CD8-positive, alpha-beta memory T cell (primary cell): ENCODE measurements around the gene KDF1. TPM values are rescaled to one million over a fixed set of nuclear protein-coding genes. Genes with fewer than 3 reads are reported as not detected.

Source experiments
- CTCF ChIA-PET: fragments of 350-600 bp; sonication (Branson Sonifier 250); formaldehyde crosslinking; loops from one replicate; lab custom pipeline; 2021; ENCODE audit warnings: antibody characterized with exemption; lab: Charles Lee
- POLR2A ChIA-PET: fragments of 350-600 bp; sonication (Branson Sonifier 250); formaldehyde crosslinking; loops from one replicate; lab custom pipeline; 2021; ENCODE audit warnings: antibody characterized with exemption; lab: Charles Lee
- DNase-seq, 5 donors: peaks; one replicate each; pipeline versions ENCODE4 v3.0.0 to v3.0.0-alpha.2; 2020 to 2022; ENCODE audit warnings: mixed read lengths in 1 of 5
- H3K27ac ChIP-seq: one replicate; pipeline ENCODE4 v1.7.0; 2013; ENCODE audit warnings: low read depth, mild to moderate bottlenecking, low read length, moderate library complexity
- H3K27me3 ChIP-seq: 2 replicates; pipeline ENCODE4 v1.7.0; 2013; ENCODE audit warnings: low read length, mild to moderate bottlenecking; ENCODE audit not compliant: insufficient read depth, poor library complexity, severe bottlenecking
- H3K36me3 ChIP-seq: 2 replicates; pipeline ENCODE4 v1.7.0; 2013; ENCODE audit warnings: mild to moderate bottlenecking, low read length, moderate library complexity; ENCODE audit not compliant: insufficient read depth
- H3K4me1 ChIP-seq: 2 replicates; pipeline ENCODE4 v1.7.0; 2013; ENCODE audit warnings: mild to moderate bottlenecking, low read length, moderate library complexity; ENCODE audit not compliant: insufficient read depth
- H3K4me3 ChIP-seq: 2 replicates; pipeline ENCODE4 v1.7.0; 2013; ENCODE audit warnings: mild to moderate bottlenecking, low read length
- H3K9me3 ChIP-seq: 2 replicates; pipeline ENCODE4 v1.7.0; 2013; ENCODE audit warnings: mild to moderate bottlenecking, low read length
- H3K27ac Mint-ChIP-seq, 8 donors: one replicate each; pipeline ENCODE4 v1.8.0; 2020 to 2021; ENCODE audit warnings: mixed read lengths in 8 of 8, mild to moderate bottlenecking in 6 of 8, inconsistent platforms in 3 of 8, moderate library complexity in 3 of 8
- H3K27me3 Mint-ChIP-seq, 2 donors: one replicate each; pipeline ENCODE4 v1.8.0; 2020 to 2021; ENCODE audit warnings: mixed read lengths in 2 of 2, mild to moderate bottlenecking in 1 of 2, moderate library complexity in 1 of 2
- H3K36me3 Mint-ChIP-seq, 3 donors: one replicate each; pipeline ENCODE4 v1.8.0; 2020 to 2021; ENCODE audit warnings: mixed read lengths in 3 of 3, inconsistent platforms in 1 of 3, mild to moderate bottlenecking in 1 of 3
- H3K4me1 Mint-ChIP-seq, 3 donors: one replicate each; pipeline ENCODE4 v1.8.0; 2020 to 2021; ENCODE audit warnings: mixed read lengths in 3 of 3, inconsistent platforms in 1 of 3, mild to moderate bottlenecking in 1 of 3
- H3K4me3 Mint-ChIP-seq, 7 donors: one replicate each; pipeline ENCODE4 v1.8.0; 2020 to 2021; ENCODE audit warnings: mixed read lengths in 7 of 7, mild to moderate bottlenecking in 6 of 7, moderate library complexity in 4 of 7, inconsistent platforms in 2 of 7
- H3K9me3 Mint-ChIP-seq, 5 donors: one replicate each; pipeline ENCODE4 v1.8.0; 2020 to 2022; ENCODE audit warnings: mixed read lengths in 5 of 5, mild to moderate bottlenecking in 3 of 5, moderate library complexity in 2 of 5, inconsistent platforms in 1 of 5
- polyA plus RNA-seq: library from polyadenylated mRNA; unstranded; fragments of 300-500 nt; fragmentation: Illumina TruSeq; gene quantifications from one replicate; pipeline ENCODE4 v1.2.3, GENCODE V29; 2021
- total RNA-seq, 2 experiments: library from RNA; stranded (reverse); gene quantifications; one replicate each; pipeline ENCODE4 v1.2.3, GENCODE V29; 2021

The KDF1 gene
- total and polyA plus RNA-seq, 3 experiments from 2014 or later = 0.24 to 4.6 (median 0.39) TPM

DNA sequence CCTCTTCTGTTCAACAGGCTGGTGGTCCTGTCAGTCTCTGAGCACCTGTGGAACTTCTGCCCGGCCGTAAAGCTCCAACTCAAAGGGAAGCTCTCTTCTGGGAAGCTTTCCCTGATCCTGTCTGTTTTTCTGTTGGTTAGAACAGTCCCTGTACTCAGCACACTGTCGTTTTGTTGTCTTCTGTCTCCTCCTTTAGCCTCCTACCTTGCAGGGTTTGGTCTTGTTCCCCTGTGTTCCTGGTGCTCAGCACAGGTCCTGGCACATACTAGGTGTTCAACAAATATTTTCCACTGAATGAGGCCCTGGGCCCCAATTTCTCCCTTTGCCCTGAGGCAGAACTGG is 328 bp upstream of the KDF1 start:
- POLR2A ChIA-PET = no interaction called here

DNA sequence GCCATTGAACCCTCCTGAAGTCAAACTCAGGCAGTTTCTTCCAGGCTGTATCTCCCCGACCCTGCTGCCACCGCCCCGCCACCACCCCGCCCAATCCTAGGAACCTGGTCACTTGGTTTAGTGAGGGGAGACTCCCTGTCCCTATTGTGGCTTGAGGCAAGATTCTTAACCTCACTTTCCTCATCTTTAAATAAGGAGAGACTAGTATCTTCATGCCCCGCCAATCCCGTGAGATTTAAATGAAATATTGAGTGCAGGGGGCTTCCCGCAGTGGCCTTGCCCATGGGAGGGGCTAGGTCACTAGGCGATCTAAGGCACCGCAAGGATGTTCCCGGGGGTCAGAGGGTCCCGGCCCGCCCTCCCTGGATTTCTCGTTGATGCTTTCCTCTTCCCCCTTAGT is 998 bp downstream of the KDF1 start:
- Histone ChIP-seq H3K9me3 (no peaks in the 10 kb centered on the region), H3K27me3 (no peaks in the 10 kb centered on the region), H3K27ac (no peak overlapping the region), H3K36me3 (no peaks in the 10 kb centered on the region), H3K4me3 (peak overlapping the region; percentile 51), H3K4me1 (peaks cover 6% of the 10 kb centered on the region)
- peak overlapping the region; percentile 56 to 84 (median 71) for H3K4me3 Mint-ChIP-seq
- peaks cover 0 to 4% (median 0%) of the 10 kb centered on the region in 5 donors for H3K9me3 Mint-ChIP-seq
- POLR2A ChIA-PET = interaction anchor here (0.9 kb wide), 1 partner anchor 9 kb away, joined by 3 read pairs; no protein-coding TSS in a partner anchor
- CTCF ChIA-PET = no interaction called here
- peaks cover 6 to 17% (median 8%) of the 10 kb centered on the region in 3 donors for H3K4me1 Mint-ChIP-seq
- H3K27me3 Mint-ChIP-seq = peaks cover 11 to 27% of the 10 kb centered on the region in 2 donors
- peaks cover 2 to 10% (median 3%) of the 10 kb centered on the region in 3 donors for H3K36me3 Mint-ChIP-seq
- H3K27ac Mint-ChIP-seq = no peak overlapping the region
- no peak for DNase-seq

More for the DNA sequence above, 328 bp upstream of the KDF1 start:
- Histone ChIP-seq H3K36me3 (no peaks in the 10 kb centered on the region), H3K4me3 (peak overlapping the region; percentile 51), H3K4me1 (peaks cover 6% of the 10 kb centered on the region), H3K27ac (no peak overlapping the region), H3K9me3 (no peaks in the 10 kb centered on the region), H3K27me3 (no peaks in the 10 kb centered on the region)
- H3K4me1 Mint-ChIP-seq = peaks cover 6 to 17% (median 8%) of the 10 kb centered on the region in 3 donors
- peak overlapping the region; percentile 76 to 94 (median 84) for H3K4me3 Mint-ChIP-seq
- no peak for DNase-seq
- H3K27me3 Mint-ChIP-seq = peaks cover 14 to 33% of the 10 kb centered on the region in 2 donors
- H3K36me3 Mint-ChIP-seq = peaks cover 2 to 10% (median 3%) of the 10 kb centered on the region in 3 donors
- CTCF ChIA-PET = interaction anchor here (1.5 kb wide), 1 partner anchor 37 kb away, joined by 6 read pairs; no protein-coding TSS in a partner anchor
- peaks cover 0 to 4% (median 0%) of the 10 kb centered on the region in 5 donors for H3K9me3 Mint-ChIP-seq
- H3K27ac Mint-ChIP-seq = peak overlapping the region in 5 of 8 donors; percentile 40 to 87 (median 69)

- H3K36me3 Mint-ChIP-seq = peaks cover 3 to 10% (median 6%) of the 10 kb centered on the region in 3 donors
- Histone ChIP-seq H3K27ac (no peak overlapping the region), H3K27me3 (no peaks in the 10 kb centered on the region), H3K4me1 (peaks cover 6% of the 10 kb centered on the region), H3K36me3 (no peaks in the 10 kb centered on the region), H3K9me3 (no peaks in the 10 kb centered on the region), H3K4me3 (no peak overlapping the region)
- peak overlapping the region in 1 of 7 donors; percentile 53 for H3K4me3 Mint-ChIP-seq
- H3K9me3 Mint-ChIP-seq = peaks cover 0 to 4% (median 0%) of the 10 kb centered on the region in 5 donors
- DNase-seq = no peak
- POLR2A ChIA-PET = no interaction called here
- peaks cover 6 to 17% (median 8%) of the 10 kb centered on the region in 3 donors for H3K4me1 Mint-ChIP-seq
- no peak overlapping the region for H3K27ac Mint-ChIP-seq
- CTCF ChIA-PET = no interaction called here
- peaks cover 7 to 20% of the 10 kb centered on the region in 2 donors for H3K27me3 Mint-ChIP-seq
Observed at GRCh38 chr1:26957306-26957705, 3.0 kb downstream of the KDF1 start.

DNA sequence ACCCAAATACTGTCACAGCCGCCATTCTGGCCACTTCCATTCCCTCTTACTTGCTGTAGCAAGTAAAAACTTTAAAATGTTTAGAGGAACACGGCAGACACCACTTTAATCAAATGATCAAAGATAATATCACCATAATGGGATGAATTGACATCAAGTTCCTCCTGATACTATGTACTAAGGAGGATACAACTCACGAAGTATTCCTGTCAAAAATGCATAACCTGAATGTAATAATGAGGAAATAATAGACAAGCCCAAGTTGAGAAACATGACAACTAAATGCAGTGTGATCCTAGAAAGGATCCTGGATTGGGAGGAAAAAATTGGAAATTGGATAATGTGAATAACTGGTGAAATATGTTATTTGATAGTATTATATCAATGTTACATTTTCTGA is 3.9 kb downstream of the KDF1 start:
- POLR2A ChIA-PET = no interaction called here
- DNase-seq = no peak
- H3K36me3 ChIP-seq = no peaks in the 10 kb centered on the region
- H3K4me3 ChIP-seq = no peak overlapping the region
- Mint-ChIP-seq H3K27ac (no peak overlapping the region), H3K9me3 (peaks cover 0 to 4% (median 0%) of the 10 kb centered on the region in 5 donors), H3K27me3 (peaks cover 6 to 16% of the 10 kb centered on the region in 2 donors), H3K4me3 (peak overlapping the region in 1 of 7 donors; percentile 34), H3K36me3 (peaks cover 3 to 12% (median 10%) of the 10 kb centered on the region in 3 donors), H3K4me1 (peaks cover 6 to 17% (median 8%) of the 10 kb centered on the region in 3 donors)
- no peak overlapping the region for H3K27ac ChIP-seq
- no peaks in the 10 kb centered on the region for H3K9me3 ChIP-seq
- peaks cover 6% of the 10 kb centered on the region for H3K4me1 ChIP-seq
- CTCF ChIA-PET = no interaction called here
- H3K27me3 ChIP-seq = no peaks in the 10 kb centered on the region

DNA sequence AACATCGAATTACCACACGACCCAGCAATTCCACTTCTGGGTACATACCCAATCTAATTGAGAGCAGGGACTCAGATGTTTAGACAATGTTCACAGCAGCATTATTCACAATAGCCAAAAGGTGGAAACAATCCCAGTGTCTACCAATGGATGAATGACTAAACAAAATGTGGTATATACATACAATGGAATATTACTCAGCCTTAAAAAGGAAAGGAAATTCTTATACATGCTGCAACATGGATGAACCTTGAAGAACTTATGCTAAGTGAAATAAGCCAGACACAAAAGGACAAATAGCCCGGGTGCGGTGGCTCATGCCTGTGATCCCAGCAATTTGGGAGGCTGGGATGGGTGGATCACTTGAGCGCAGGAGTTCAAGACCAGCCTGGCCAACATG is 6.9 kb downstream of the KDF1 start:
- H3K4me3 ChIP-seq = no peak overlapping the region
- ChIA-PET CTCF (interaction anchor here (0.7 kb wide), 1 partner anchor 1171 kb away, joined by 3 read pairs; no protein-coding TSS in a partner anchor), POLR2A (no interaction called here)
- H3K9me3 ChIP-seq = no peaks in the 10 kb centered on the region
- Mint-ChIP-seq H3K27ac (no peak overlapping the region), H3K36me3 (peaks cover 5 to 28% (median 10%) of the 10 kb centered on the region in 3 donors), H3K4me1 (no peaks in the 10 kb centered on the region), H3K9me3 (peaks cover 0 to 4% (median 0%) of the 10 kb centered on the region in 5 donors), H3K27me3 (peaks cover 4 to 7% of the 10 kb centered on the region in 2 donors), H3K4me3 (no peak overlapping the region)
- no peaks in the 10 kb centered on the region for H3K4me1 ChIP-seq
- H3K36me3 ChIP-seq = no peaks in the 10 kb centered on the region
- no peak overlapping the region for H3K27ac ChIP-seq
- DNase-seq = no peak
- H3K27me3 ChIP-seq = no peaks in the 10 kb centered on the region

DNA sequence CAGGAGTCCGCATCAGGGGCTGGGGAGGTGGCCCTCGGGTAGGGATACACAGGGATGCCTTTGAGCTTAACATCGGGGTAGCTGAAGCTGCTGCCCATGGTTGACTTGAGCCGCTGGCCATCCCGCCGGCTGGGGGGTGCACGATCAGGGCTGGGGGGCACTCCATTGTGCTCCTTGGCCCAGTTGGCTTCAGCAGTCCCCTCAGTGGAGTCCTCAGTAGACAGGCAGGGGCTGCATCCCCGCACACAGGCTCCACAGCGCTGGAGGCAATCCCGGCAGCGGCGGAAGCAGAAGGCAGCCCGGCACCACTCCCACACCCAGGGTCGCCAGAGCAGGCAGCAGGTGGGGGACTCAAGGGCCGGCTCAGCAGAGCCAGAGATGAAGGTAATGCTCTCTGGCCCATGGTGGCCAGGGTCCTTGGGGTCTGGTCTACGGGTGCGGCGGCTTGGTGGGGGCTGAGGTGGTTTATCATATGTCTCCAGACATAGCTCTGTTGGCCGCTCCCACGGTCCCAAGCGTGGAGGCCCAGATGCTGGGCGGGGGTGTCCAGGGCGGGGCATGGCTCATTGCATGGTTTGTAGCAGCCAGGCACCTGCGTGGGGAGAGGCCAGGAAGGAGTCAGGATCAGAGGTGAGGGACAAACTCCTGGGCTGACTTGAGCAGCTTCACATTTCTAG is 8.3 kb downstream of the KDF1 start:
- H3K27me3 ChIP-seq = no peaks in the 10 kb centered on the region
- H3K4me1 Mint-ChIP-seq = no peaks in the 10 kb centered on the region
- ChIA-PET CTCF (no interaction called here), POLR2A (no interaction called here)
- H3K36me3 Mint-ChIP-seq = peaks cover 6 to 32% (median 6%) of the 10 kb centered on the region in 3 donors
- no peaks in the 10 kb centered on the region for H3K4me1 ChIP-seq
- H3K27ac Mint-ChIP-seq = peak overlapping the region in 1 of 8 donors; percentile 50
- no peak for DNase-seq
- no peaks in the 10 kb centered on the region for H3K9me3 ChIP-seq
- H3K27me3 Mint-ChIP-seq = peaks cover 0 to 7% of the 10 kb centered on the region in 2 donors
- peaks cover 4% of the 10 kb centered on the region for H3K36me3 ChIP-seq
- no peak overlapping the region for H3K4me3 ChIP-seq
- no peak overlapping the region for H3K27ac ChIP-seq
- H3K4me3 Mint-ChIP-seq = no peak overlapping the region
- H3K9me3 Mint-ChIP-seq = peaks cover 0 to 4% (median 0%) of the 10 kb centered on the region in 5 donors

DNA sequence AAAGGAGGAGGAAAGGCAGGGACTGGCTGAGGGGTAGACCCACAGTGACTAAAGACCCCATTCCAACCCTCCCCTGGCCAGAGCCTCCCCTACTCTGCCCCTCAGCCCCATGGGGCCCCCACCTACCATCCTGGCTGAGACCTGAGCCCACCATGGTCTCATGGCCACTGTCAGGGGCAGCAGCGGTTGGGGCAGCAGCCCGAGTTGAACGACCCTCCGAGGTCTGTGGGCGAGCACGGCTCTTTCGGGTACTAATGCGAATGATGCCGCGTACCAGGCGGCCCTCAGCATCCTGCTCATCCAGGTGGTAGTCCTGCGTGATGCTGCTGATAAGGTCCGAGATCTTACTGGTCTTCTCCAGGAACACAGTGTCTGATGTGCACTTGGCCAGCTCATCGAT is 9.1 kb downstream of the KDF1 start:
- Histone ChIP-seq H3K27me3 (no peaks in the 10 kb centered on the region), H3K9me3 (no peaks in the 10 kb centered on the region), H3K27ac (no peak overlapping the region), H3K4me1 (no peaks in the 10 kb centered on the region), H3K36me3 (peaks cover 4% of the 10 kb centered on the region), H3K4me3 (no peak overlapping the region)
- CTCF ChIA-PET = no interaction called here
- H3K4me1 Mint-ChIP-seq = no peaks in the 10 kb centered on the region
- H3K36me3 Mint-ChIP-seq = peaks cover 2 to 38% (median 6%) of the 10 kb centered on the region in 3 donors
- peaks cover 0 to 5% of the 10 kb centered on the region in 2 donors for H3K27me3 Mint-ChIP-seq
- H3K4me3 Mint-ChIP-seq = no peak overlapping the region
- POLR2A ChIA-PET = no interaction called here
- peaks cover 0 to 2% (median 0%) of the 10 kb centered on the region in 5 donors for H3K9me3 Mint-ChIP-seq
- no peak overlapping the region for H3K27ac Mint-ChIP-seq
- no peak for DNase-seq

DNA sequence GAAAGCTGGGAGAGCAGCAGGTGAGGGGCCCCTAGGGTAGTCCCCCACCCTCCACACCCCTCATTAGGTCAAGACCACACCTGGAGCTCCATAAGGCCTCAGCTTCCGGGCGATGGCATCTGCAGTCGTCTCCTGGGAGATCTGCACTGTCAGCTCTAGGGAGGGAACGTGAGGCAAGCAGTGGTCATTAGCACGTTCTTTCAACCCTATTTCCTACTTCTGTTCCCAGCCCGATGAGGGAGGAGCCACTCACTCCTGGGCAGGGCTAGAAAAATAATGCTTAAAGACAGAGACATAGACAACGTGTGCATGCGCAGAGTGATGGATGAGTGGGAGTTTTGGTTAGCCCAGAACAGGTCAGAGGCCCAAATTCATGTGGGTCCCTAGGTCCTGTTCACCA is 9.7 kb downstream of the KDF1 start:
- DNase-seq = no peak
- Histone ChIP-seq H3K36me3 (peaks cover 4% of the 10 kb centered on the region), H3K9me3 (no peaks in the 10 kb centered on the region), H3K27me3 (no peaks in the 10 kb centered on the region), H3K27ac (no peak overlapping the region), H3K4me1 (no peaks in the 10 kb centered on the region), H3K4me3 (no peak overlapping the region)
- no peak overlapping the region for H3K27ac Mint-ChIP-seq
- H3K27me3 Mint-ChIP-seq = peaks cover 0 to 4% of the 10 kb centered on the region in 2 donors
- ChIA-PET CTCF (no interaction called here), POLR2A (no interaction called here)
- peak overlapping the region in 1 of 7 donors; percentile 50 for H3K4me3 Mint-ChIP-seq
- peaks cover 1 to 44% (median 6%) of the 10 kb centered on the region in 3 donors for H3K36me3 Mint-ChIP-seq
- H3K9me3 Mint-ChIP-seq = no peaks in the 10 kb centered on the region
- H3K4me1 Mint-ChIP-seq = no peaks in the 10 kb centered on the region
